GM18858 (cell line): ENCODE data around the gene HOMER1.

ENCODE experiments used
- ATAC-seq: cut with Tn5 transposase; IDR thresholded peaks from one replicate; pipeline ENCODE4 v1.9.1; 2021; ENCODE audit not compliant: unreplicated experiment

HOMER1 gene, protein sequence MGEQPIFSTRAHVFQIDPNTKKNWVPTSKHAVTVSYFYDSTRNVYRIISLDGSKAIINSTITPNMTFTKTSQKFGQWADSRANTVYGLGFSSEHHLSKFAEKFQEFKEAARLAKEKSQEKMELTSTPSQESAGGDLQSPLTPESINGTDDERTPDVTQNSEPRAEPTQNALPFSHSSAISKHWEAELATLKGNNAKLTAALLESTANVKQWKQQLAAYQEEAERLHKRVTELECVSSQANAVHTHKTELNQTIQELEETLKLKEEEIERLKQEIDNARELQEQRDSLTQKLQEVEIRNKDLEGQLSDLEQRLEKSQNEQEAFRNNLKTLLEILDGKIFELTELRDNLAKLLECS

GRCh38 chr5:79513704-79514390 is at the start of gene HOMER1:
TSS of gene HOMER1 (minus strand) at chr5:79514134. CDS start at chr5:79512774, 1,360 bp downstream.
- peak; percentile 32 for ATAC-seq

DNA sequence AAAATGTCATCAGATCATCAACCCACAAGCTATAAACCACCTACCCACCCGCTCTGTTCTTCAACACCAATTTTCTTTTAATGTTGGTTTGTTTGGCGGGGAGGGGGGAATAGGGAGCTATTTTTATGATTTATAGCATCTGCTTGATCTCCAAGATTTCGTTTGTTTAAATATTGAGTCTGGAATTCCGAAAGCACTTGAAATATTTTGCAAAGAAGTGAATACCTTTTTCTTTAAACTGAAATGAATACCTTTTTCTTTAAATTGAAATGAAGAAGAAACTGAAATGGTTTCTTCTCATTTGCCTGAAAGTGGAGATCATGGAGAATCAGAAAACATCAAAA is 49.3 kb upstream of the HOMER1 start:
- ATAC-seq: no peak

- ATAC-seq: no peak
Measured at GRCh38 chr5:79562351-79563246, 48.7 kb upstream of the HOMER1 start.

DNA sequence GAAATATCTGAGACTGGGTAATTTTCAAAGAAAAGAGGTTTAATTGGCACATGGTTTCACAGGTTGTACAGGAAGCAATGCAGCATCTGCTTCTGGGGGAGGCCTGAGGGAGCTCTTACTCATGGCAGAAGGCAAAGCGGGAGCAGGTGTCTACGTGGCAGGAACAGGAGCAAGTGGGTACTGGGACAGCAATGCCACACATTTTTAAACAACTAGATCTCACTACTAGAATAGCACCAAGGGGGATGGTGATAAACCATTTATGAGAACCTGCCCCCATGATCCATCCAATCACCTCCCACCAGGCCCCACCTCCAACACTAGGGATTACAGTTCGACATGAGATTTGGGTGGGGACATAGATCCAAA is 47.6 kb upstream of the HOMER1 start:
- ATAC-seq: peak; percentile 7

GRCh38 chr5:79560771-79561524 is 47.0 kb upstream of the HOMER1 start:
- peak; percentile 58 for ATAC-seq

GRCh38 chr5:79555418-79555817 is 41.5 kb upstream of the HOMER1 start:
- ATAC-seq: no peak

GRCh38 chr5:79552984-79553383 is 39.0 kb upstream of the HOMER1 start:
- no peak for ATAC-seq

DNA sequence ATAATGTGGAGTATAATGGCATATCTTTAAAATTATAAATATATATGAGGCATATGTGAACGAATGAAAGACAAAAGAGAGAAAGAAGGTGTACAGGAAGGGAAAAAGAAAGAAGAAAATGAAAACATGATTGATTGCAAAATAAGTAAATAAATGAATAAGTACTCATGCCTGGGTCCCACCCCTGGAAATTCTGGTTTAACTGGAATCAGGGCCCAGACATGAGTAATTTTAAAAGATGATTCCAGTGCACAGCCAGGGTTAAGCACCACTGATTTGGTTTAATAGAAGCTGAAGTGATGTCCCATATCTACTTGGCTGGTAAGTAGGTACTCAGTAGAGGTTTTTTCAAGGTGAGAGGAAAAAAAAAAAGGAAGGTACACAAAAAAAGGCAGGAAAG is 34.0 kb upstream of the HOMER1 start:
- no peak for ATAC-seq

DNA sequence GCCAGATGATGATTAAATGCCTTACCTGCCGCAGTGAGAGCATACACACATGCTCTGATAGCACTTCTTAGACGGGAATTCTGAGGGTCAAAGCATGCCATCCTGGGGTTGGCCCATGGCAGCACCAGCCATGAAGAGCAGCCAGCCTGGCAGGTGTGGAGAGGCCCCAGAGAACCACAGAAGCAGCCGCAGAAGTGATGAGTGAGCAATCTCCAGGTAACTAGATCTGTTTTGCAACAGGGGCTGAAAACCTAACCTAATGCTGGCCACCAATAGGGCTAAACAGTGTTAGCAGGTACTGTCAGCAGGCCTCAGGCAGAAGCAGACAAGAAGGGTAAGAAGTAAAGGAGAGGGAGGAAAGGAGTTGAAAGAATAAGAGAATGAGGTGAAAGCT is 33.5 kb upstream of the HOMER1 start:
- ATAC-seq: no peak

DNA sequence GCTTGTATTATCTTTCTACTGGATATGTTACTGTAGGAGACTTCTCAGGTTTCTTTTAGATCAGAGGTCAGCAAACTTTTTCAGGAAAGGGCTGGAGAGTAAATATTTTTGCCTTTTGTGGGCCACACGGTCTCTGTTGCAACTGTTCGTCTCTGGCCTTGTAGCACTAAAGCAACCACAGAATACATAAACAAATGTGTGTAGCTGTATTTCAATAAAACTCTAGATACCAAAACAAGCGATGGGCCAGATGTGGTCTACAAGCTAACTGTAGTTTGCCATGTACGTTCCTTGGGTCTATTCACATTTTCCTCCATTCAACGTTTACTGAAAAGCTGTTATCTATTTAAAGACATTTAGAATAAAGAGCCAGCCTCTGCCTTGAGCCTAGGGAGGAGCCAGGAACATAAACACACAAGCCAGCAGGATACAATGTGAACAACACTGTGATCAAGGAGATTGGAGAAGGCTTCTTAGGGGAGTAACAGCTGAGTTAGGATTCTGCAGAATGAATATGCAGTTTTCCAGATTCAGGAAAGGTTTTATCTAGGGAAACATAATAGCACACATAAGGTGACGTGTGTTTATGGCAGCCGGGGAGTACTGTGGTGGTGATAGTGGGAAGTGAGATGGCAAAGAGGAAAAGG is 33.0 kb upstream of the HOMER1 start:
- ATAC-seq: no peak

DNA sequence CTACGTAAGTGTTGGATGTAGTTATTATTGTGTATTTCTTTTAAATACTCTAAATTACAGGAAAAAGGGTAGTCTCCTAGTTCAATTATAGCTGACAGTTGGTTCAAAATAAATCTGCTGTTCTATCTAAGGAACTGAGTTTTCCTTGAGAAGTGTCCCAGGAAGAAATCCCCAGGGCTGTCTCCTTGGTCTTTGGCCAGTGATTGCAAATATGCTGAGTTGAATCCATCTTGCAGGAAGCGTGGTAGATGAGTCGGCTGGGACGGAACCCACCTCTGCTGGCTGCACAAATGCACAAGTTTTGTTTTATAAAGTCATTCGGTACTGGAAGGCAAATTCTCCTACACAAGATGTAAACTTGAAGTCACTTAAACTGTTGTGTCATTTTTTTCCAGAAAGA is 30.2 kb upstream of the HOMER1 start:
- no peak for ATAC-seq

GRCh38 chr5:79540939-79541338 is 27.0 kb upstream of the HOMER1 start:
- no peak for ATAC-seq

DNA sequence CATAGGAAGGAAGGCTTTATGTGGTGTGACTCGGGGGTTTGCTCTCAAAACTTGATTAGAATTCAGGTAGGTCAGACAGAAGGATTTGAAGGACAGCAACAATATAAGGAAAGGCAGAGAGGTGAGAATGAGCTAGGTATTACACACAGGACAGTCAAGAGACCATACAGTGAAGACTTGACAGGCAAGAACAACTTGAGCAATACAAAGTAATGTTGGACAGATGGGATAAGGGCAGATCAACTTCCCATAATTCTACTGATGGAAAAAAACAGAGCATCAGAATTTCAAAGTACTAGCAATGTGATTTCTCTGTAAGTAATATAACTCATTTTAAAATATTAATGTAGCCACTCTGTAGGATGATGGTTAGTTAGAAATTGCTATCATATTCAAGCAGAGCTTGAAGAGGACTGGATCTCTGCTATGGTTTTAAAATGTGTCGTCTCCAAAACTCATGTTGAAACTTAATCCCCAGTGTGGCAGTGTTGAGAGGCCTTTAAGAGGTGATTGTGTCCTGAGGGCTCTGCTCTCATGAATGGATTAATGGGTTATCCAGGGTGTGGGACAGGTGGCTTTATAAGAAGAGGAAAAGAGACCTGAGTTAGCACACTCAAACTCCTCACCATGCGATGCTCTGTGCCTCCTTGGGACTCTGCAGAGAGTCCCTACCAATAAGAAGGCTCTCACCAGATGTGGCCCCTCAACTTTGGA is 22.4 kb upstream of the HOMER1 start:
- no peak for ATAC-seq

GRCh38 chr5:79535477-79536192 is 21.7 kb upstream of the HOMER1 start:
- no peak for ATAC-seq

DNA sequence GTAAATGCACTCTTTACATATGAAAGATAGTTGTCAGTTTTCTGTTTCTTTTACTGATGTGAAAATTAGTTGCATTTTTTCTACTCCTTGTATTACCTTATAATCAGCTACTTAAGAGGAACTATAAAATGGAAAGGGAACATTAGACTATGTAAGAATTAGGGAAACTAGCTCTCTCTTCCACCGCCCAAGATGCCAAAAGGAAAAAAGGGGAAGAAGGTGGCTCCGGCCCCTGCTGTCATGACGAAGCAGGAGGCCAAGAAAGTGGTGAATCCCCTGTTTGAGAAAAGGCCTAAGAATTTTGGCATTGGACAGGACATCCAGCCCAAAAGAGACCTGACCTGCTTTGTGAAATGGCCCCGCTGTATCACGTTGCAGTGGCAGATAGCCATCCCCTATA is 15.2 kb upstream of the HOMER1 start:
- no peak for ATAC-seq

DNA sequence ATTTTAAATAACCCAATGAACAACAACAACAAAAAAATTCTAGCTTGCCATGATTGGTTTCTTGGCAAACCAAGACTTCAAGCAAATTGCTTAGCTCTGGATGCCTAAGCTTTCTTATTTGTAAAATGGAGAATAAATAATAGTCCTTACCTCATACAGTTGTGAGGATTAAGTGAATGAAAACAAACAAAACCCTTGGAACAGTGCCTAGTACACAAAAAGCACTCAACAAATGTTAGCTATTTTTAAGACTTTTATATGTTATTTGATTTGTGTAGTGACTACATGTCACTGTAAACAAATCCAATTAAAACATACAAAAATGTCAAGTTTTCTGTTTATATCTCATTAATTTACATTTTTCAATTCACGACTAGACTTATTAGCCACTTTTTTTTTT is 13.5 kb upstream of the HOMER1 start:
- no peak for ATAC-seq

DNA sequence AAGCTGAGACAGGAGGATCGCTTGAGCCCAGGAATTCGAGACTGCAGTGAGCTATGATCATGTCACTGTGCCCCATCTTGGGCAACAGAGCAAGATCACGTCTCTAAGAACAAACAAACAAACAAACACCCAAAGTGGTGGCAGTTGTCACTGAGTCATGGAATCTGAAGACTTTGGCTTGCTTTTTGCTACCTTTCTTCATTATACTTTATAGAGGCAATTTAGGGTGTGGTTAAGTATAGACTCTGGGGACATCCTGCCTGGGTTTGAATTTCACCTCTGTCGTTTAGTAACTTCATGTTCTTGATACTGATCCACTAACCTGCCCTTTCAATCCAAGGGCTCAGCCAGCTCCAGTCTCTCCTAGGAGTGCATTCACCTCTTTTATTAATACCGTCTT is 13.0 kb upstream of the HOMER1 start:
- ATAC-seq: no peak

DNA sequence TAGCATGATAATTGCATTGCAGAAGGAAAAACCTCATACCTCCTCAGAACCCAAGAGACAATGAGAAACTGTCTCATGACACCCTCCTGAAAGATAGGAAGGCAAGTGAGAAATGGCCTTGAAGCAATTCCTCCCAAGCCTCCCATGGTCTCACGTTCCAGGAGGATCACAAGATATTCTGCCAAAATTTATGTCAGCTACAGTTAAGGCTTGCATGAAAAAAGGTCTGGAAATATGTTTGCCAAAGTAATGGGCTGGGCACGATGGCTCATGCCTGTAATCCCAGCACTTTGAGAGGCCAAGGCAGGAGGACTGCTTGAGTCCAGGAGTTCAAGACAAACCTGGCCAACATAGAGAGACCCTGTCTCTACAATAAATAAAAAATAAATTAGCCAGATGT is 12.6 kb upstream of the HOMER1 start:
- no peak for ATAC-seq

DNA sequence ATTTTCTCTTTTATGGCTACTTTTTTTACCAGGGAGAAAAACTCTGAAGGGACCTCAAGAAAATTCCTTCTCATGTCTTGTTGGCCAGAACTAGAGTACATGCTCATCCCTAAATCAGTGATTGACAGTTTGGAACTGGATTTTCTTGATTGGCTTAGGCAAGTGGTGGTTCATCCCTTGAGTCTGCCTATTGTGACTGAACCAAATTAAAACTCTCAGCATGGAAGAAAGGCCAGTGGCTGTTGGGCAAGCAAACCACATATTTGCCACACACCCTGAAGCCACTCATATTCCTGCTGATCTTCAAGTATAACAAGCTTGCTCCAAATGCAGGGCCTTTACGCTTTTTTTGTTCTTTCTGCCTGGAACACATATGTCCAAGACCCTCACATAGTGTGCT is 7.2 kb upstream of the HOMER1 start:
- ATAC-seq: no peak
